Measurements from ENCODE around the gene MXRA8.

MXRA8 gene

DNA sequence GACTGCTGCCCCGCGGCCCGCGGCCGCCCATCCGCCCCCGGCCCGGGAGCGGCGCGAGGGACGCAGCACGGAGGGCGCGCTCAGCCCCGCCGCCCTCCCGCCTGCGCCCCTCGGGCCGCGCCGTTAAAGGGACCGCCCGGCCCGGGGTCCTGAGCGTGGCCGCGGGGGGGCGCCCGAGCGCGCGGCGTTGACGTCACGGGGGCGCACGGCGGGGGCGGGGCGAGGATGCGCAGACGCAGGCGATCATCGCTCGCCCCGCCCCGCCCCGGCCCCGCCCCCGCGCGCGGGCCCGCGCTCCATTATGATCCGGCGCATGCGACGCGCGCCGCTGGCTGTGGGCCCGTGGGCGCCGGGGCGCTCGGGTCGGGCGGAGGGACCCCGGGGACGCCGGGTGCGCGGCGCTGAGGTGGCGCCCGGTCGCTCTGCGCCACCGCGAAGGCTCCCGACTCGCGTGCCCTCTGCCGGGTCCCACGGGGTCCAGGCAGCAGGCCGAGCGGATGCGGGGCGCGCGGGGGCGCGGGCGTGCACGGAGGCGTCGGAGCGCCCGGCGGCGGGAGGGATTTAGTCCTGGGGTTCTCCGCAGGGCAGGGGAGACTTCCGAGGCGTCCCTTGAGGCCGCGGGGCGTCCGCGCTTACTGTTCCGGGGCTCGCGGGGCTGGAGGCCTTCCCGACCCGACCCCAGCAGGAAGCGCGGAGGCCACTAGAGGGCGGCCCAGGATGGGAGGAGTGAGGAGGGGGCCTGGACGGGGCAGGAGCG is 8.9 kb downstream of the MXRA8 start, which contains the start of gene DVL1:
Gene DVL1, minus strand, starts transcription at position 163 of the 757 bp plus-strand sequence. CDS start 353 bp downstream, outside the sequence.
- DNase-seq (ENCODE audit: low read depth) = peak; percentile 75

DNA sequence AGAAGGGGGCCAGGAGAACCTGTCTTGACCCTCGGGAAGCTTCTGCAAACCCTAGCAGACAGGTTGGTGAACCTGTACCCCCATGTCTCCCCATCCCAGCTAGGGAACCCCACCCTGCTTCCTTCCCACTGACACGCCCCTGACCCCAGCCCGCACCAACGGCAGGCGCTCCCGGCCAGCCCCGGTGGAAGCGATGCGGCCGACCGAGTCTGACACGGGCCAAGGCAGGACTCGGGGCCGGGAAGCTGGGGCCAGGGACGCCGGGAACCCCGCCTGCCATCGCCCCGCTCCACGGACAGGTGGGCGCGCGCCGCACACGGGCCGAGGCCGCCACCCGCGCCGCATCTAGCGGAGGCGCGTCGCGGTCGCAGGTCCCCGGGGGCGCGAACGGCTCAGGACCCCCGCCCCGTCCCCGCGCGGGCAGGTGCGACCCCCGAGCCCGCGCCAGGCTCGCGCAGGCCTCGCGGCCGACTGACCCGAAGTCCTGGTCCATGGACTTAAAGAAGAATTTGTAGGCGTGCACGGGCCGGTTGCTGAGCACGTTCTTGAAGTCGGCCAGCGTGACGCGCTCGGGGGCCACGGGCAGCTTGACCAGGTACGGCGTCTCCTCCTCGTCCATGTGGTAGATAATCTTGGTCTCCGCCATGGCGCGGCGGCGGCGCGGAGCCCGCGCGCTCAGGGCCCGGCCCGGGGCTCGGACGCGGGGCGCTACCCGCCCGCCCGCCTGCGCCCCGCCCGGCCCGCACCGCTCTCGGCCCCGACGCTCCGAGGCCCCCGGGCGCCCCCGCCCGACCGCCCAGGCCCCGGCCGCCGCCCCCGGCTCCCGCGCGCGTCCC is 9.7 kb downstream of the MXRA8 start:
- DNase-seq (ENCODE audit: low read depth) = peak; percentile 60

- DNase-seq (ENCODE audit: low read depth) = peak; percentile 59
Observed at GRCh38 chr1:1347663-1348419, 10.5 kb downstream of the MXRA8 start.

- no peak for DNase-seq (ENCODE audit: low read depth)
Observed at GRCh38 chr1:1347026-1347595, 11.2 kb downstream of the MXRA8 start.

DNA sequence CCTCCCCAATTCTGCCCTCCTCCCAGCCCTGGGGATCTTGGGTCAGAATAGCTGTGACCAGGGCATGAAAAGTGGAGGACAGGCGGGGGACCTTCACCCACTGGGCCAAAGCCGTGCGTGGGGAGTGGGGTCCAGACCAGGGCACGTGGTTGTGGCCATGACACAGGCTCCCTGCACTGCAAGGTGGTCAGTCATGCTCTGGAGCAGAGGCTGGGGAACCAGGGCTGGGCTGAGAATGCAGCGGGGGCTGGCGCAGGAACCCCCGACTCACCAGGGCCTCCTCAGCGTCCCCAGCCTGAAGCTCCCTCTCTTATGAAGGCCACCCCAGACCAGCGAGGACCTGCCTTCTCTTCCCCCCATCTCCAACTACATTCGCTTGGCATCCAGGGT is 11.9 kb downstream of the MXRA8 start:
- no peak for DNase-seq (ENCODE audit: low read depth)

GRCh38 chr1:1345860-1346500 is 12.4 kb downstream of the MXRA8 start:
- DNase-seq (ENCODE audit: low read depth) = no peak

DNA sequence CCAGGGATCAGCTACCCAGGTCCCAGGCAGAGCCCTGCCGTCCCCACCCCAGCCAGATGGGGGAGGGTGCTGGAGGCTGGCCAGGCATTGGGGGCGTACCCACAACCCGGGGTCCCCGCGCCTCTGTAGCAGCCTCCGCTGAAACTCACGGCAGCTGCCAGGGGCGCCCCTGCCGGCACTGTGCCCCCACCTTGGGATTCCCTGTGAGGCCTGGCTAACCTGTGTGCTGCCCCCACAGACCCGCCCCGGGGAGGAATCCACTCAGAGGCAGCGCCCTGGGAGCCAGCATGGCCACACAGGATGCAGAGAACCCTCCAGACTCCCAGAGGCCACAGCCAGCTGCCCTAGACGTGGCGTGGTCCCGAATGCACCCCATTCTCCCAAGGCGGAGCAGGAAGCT is 13.0 kb downstream of the MXRA8 start:
- peak; percentile 63 for DNase-seq (ENCODE audit: low read depth)

DNA sequence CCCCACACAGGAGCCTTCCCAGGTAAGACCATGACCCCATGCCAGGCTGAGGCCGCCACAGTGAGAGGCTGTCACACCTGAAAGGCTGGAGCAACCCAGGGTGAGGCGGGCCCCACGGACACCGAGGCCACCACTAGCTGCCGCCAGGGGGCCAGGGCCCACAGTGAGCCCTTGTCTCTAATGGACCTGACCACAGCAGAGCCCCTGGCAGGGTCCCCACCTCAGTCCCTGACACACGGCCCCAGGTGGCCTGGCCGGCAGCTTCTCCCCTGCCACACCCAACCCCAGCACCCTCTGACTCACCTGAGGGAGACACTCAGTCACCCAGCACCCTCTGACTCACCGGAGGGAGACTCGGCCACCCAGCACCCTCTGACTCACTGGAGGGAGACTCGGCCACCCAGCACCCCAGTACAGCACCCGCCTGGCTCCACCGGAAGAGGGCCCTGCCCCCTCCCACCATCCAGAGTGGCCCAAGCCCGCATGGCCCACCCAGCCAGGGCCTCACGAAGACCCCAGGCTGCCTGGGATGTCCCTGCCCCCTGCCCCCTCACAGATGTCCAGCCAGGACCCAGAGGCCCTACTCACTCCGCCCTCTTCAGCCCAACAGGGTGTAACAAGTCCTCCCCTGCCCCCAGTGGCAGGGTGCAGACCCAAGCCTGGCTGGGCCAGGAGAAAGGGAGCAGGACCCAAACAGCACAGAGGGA is 13.5 kb downstream of the MXRA8 start:
- peak; percentile 97 for DNase-seq (ENCODE audit: low read depth)

- DNase-seq (ENCODE audit: low read depth) = no peak
Observed at GRCh38 chr1:1343811-1344421, 14.4 kb downstream of the MXRA8 start.

DNA sequence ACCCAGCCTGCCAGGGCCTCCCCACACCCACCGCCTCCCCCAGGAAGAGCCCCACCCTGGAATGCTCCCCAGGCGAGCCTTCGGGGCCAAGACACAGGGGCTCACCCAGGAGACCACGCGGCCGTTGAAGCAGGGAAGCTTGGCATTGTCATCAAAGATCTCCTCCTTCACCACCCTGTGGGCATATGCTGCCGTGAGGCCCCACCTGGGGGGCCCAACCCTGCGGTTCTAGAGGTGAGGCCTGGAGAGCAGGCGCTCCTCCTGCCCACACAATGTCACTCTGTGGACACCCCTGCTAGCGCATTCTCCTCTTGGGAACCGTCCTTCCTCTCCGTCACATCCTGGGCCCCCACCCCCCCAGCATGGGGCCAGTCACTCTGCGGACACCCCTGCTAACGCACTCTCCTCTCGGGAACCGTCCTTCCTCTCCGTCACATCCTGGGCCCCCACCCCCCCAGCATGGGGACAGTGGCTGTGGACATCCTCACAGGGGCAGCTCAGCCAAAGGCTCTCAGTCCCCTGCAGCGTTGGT is 15.7 kb downstream of the MXRA8 start:
- DNase-seq (ENCODE audit: low read depth) = no peak

GRCh38 chr1:1342061-1342562 is 16.2 kb downstream of the MXRA8 start:
- DNase-seq (ENCODE audit: low read depth) = no peak

DNA sequence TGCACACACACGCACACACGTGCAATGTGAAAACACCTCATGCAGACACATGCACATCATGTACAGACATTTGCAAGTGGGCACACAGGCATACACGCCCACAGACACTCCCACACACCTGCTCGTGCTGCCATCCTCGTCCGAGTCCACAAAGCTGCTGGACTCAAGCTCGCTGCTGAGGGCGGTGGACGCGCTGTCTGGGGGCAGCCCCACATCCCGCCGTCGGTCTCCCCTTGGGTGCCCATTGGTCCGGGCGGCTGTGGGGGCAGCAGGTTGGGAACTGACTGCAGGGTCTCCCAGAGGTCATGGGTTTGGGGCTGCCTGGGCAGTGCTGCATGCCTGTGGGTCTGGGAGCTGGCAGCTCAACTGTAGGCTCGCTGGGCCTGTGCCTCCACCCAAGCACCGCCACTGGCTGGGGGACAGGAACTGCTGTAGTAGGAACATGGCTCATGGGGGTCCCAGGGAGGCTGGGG is 16.8 kb downstream of the MXRA8 start:
- no peak for DNase-seq (ENCODE audit: low read depth)

DNA sequence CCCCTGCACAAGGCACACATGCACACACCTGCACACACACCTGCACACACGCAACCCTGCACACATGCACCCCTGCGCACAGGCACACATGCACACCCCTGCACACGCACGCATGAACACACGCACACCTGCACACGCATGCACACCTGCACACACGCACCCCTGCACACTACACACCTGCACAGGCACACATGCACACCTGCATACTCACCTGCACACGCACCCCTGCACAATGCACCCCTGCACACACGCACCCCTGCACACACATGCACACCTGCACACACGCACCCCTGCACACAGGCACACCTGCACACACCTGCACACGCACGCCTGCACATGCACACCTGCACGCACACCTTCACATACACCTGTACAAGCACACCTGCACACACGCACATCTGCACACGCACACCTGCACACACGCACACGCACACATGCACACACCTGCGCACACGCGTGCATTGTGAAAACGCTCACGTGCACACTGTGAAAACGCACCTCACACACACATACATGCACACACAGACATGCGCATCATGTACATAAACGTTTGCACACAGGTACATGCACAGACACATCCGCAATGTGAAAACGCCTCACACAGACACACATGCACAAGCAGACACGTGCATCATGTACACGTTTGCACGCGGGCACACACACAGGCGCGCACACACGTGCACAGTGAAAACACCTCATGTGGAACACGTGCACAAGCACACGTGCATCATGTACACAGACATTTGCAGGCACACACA is 17.4 kb downstream of the MXRA8 start:
- DNase-seq (ENCODE audit: low read depth) = no peak

DNA sequence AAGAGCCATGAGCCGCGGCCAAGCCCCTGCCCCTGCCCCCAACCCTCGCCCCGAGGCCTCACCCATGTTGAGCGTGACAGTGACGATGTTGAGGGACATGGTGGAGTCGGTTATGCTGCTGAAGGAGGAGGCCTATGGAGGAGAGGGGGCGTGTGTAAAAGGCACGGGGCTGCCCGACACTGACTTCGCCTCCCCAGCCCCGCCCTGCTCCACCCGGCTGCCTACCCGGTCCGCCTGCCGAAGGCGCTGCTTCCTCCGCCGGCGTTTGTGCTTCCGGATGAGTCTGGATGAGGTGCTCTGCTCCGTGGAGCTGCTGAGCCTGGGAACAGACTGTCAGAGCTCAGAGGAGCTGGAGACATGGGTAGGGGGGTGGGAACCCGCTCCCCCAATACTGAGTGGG is 18.2 kb downstream of the MXRA8 start:
- DNase-seq (ENCODE audit: low read depth) = no peak

GRCh38 chr1:1338278-1338677 is 20.1 kb downstream of the MXRA8 start:
- DNase-seq (ENCODE audit: low read depth) = no peak

GRCh38 chr1:1337793-1338147 is 20.6 kb downstream of the MXRA8 start:
- no peak for DNase-seq (ENCODE audit: low read depth)

DNA sequence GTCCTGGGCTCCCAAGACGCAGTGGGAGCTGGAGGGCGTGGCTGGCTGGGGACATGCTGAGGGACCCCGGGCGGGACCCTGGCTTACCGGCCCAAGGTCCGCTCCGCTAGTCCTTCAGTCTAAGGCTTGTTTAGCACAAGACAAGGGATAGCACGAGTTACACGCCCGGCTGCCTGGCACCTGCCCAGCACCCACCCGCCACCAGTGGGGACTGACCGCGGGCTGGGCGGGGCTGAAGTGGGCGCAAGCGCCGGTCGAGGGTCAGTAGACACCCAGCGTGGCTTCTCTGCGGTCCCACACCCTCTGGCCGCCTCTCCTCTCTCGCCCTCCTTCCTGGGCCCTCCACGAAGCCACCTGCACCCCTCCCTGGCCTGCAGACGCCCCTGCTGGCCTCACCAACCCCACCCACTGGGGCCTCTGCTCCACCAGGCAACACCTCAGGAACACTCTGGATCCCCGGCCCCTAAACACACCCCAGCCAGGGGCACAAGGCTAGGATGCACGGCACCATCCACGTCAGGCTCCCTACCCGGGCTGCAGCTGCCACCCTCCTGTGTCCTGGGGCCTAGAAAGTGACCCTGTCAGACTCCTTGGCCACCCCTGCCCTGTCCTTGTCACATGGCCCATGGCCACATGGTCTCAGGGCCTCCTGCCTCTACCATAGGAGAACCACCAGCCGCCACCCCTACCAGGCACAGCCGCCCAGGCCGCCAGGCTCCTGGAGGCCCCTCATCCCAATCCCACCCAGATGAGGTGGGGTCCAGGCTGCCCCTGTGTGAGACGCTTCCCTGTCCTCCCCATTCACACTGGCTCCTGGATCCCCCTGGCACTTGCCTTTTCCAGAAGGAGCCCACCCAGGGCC is 21.2 kb downstream of the MXRA8 start:
- DNase-seq (ENCODE audit: low read depth) = no peak

DNA sequence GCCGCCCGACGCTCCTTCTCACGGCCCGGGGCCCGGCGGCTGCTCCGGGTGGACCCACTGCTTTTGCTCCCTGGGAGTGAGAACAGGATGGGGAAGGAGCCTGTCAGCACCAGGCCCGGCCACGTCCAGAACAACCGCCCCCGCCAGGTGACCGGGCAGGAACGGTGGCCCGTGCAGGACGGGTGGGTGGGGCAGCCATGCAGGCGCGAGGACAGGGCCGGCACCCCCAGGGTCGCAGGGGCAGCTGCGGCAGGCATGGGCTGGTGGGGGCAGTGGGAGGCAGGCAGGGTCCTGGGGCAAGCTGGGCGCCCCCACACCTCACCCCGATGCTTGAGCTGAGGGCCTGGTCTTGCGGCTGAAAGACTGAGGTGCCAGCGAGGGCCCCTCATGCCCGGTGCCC is 21.9 kb downstream of the MXRA8 start:
- DNase-seq (ENCODE audit: low read depth) = no peak

All from ELR (cell line).